ENCODE measurements around the gene NAA10. TPM values are rescaled to one million over a fixed set of nuclear protein-coding genes. Genes with fewer than 3 reads are reported as not detected.

The NAA10 gene
- total RNA-seq, 1 experiment from 2014 or later = 107 TPM

- TF ChIP-seq, protein P1, sequence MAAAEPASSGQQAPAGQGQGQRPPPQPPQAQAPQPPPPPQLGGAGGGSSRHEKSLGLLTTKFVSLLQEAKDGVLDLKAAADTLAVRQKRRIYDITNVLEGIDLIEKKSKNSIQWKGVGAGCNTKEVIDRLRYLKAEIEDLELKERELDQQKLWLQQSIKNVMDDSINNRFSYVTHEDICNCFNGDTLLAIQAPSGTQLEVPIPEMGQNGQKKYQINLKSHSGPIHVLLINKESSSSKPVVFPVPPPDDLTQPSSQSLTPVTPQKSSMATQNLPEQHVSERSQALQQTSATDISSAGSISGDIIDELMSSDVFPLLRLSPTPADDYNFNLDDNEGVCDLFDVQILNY (CRISPR knock-in tag; IDR thresholded peaks at IDR 0.05) = no peak
- TF ChIP-seq TP53 (CRISPR knock-in tag; IDR thresholded peaks at IDR 0.05) = no peak
- TF ChIP-seq, protein P2, sequence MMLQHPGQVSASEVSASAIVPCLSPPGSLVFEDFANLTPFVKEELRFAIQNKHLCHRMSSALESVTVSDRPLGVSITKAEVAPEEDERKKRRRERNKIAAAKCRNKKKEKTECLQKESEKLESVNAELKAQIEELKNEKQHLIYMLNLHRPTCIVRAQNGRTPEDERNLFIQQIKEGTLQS (CRISPR knock-in tag; conservative IDR thresholded peaks at IDR 0.05) = no peak
- TF ChIP-seq JUN (CRISPR knock-in tag; IDR thresholded peaks at IDR 0.05) = no peak
These were observed 46.5 kb downstream of the NAA10 start (continued) for GRCh38 chrX:153888344-153888743.

GRCh38 chrX:153887385-153887784 is 47.5 kb downstream of the NAA10 start:
- no peak overlapping the region for H3K4me3 Mint-ChIP-seq
- H3K9me3 Mint-ChIP-seq = no peaks in the 10 kb centered on the region
- ATAC-seq (no peak), DNase-seq (ENCODE audit: low spot score) (no peak)
- ChIA-PET POLR2A (interaction anchor here (0.6 to 1.5 kb wide), 3 partner anchors 38 to 41 kb away, joined by 3 to 5 read pairs (median 4); partner anchors contain the start of gene ARHGAP4), CTCF (interaction anchor here (0.6 to 2.9 kb wide), 10 partner anchors 9 to 218 kb away, joined by 3 to 15 read pairs (median 4); partner anchors contain the start of genes IDH3G and SSR4)
- H3K27ac Mint-ChIP-seq = no peak overlapping the region
- peaks cover 24% of the 10 kb centered on the region for H3K4me1 Mint-ChIP-seq
- peaks cover 10% of the 10 kb centered on the region for H3K27me3 Mint-ChIP-seq (ENCODE audit: low read depth)
- H3K36me3 Mint-ChIP-seq = no peaks in the 10 kb centered on the region
- TF ChIP-seq SMAD4 (CRISPR knock-in tag; IDR thresholded peaks at IDR 0.05) (no peak), ZNF416 (CRISPR knock-in tag; IDR thresholded peaks at IDR 0.05) (no peak), NFATC4 (CRISPR knock-in tag; IDR thresholded peaks at IDR 0.05) (no peak), GABPB1 (CRISPR knock-in tag; IDR thresholded peaks at IDR 0.05) (no peak), SMAD3 (CRISPR knock-in tag; IDR thresholded peaks at IDR 0.05; ENCODE audit: borderline replicate concordance) (no peak), ZNF263 (CRISPR knock-in tag; IDR thresholded peaks at IDR 0.05; ENCODE audit: low read depth) (no peak), GTF2I (CRISPR knock-in tag; conservative IDR thresholded peaks at IDR 0.05) (no peak), MYBL2 (CRISPR knock-in tag; IDR thresholded peaks at IDR 0.05) (no peak), ZSCAN18 (CRISPR knock-in tag; IDR thresholded peaks at IDR 0.05) (no peak)
- TF ChIP-seq, protein P3, sequence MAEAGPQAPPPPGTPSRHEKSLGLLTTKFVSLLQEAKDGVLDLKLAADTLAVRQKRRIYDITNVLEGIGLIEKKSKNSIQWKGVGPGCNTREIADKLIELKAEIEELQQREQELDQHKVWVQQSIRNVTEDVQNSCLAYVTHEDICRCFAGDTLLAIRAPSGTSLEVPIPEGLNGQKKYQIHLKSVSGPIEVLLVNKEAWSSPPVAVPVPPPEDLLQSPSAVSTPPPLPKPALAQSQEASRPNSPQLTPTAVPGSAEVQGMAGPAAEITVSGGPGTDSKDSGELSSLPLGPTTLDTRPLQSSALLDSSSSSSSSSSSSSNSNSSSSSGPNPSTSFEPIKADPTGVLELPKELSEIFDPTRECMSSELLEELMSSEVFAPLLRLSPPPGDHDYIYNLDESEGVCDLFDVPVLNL (CRISPR knock-in tag; IDR thresholded peaks at IDR 0.05; ENCODE audit: borderline replicate concordance, low read depth) = no peak
- TF ChIP-seq, protein P4, sequence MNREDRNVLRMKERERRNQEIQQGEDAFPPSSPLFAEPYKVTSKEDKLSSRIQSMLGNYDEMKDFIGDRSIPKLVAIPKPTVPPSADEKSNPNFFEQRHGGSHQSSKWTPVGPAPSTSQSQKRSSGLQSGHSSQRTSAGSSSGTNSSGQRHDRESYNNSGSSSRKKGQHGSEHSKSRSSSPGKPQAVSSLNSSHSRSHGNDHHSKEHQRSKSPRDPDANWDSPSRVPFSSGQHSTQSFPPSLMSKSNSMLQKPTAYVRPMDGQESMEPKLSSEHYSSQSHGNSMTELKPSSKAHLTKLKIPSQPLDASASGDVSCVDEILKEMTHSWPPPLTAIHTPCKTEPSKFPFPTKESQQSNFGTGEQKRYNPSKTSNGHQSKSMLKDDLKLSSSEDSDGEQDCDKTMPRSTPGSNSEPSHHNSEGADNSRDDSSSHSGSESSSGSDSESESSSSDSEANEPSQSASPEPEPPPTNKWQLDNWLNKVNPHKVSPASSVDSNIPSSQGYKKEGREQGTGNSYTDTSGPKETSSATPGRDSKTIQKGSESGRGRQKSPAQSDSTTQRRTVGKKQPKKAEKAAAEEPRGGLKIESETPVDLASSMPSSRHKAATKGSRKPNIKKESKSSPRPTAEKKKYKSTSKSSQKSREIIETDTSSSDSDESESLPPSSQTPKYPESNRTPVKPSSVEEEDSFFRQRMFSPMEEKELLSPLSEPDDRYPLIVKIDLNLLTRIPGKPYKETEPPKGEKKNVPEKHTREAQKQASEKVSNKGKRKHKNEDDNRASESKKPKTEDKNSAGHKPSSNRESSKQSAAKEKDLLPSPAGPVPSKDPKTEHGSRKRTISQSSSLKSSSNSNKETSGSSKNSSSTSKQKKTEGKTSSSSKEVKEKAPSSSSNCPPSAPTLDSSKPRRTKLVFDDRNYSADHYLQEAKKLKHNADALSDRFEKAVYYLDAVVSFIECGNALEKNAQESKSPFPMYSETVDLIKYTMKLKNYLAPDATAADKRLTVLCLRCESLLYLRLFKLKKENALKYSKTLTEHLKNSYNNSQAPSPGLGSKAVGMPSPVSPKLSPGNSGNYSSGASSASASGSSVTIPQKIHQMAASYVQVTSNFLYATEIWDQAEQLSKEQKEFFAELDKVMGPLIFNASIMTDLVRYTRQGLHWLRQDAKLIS (CRISPR knock-in tag; IDR thresholded peaks at IDR 0.05; ENCODE audit: borderline replicate concordance) = no peak
- TF ChIP-seq, protein P1 (CRISPR knock-in tag; IDR thresholded peaks at IDR 0.05) = no peak
- TF ChIP-seq, protein P5, sequence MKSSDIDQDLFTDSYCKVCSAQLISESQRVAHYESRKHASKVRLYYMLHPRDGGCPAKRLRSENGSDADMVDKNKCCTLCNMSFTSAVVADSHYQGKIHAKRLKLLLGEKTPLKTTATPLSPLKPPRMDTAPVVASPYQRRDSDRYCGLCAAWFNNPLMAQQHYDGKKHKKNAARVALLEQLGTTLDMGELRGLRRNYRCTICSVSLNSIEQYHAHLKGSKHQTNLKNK (CRISPR knock-in tag; IDR thresholded peaks at IDR 0.05) = no peak
- TF ChIP-seq, protein P2 (CRISPR knock-in tag; conservative IDR thresholded peaks at IDR 0.05) = no peak
